OCI-LY1 (cell line): ENCODE data around the gene MPP2.

Experiments
- CTCF ChIP-seq: fragments of 200-600 bp; sonication (generic), shearing (Covaris generic); IDR thresholded peaks from 2 replicates; pipeline ENCODE4 v1.5.1; 2017; ENCODE audit warnings: mild to moderate bottlenecking, antibody characterized with exemption, low read length, moderate library complexity, mixed read lengths
- EZH2 ChIP-seq: fragments of 200-600 bp; sonication (generic), shearing (Covaris generic); IDR thresholded peaks from 2 replicates; pipeline ENCODE4 v1.8.0; 2017; ENCODE audit warnings: borderline replicate concordance, mixed run types, mild to moderate bottlenecking, antibody characterized with exemption, low read length, moderate library complexity, mixed read lengths

GRCh38 chr17:43949781-43950180 is 42.4 kb upstream of the MPP2 start:
- no peak for TF ChIP-seq CTCF
- TF ChIP-seq EZH2, result no peak
